ENCODE data around the gene EDNRA.

GRCh38 chr4:147560625-147561024 lies 79.7 kb downstream of the EDNRA start:
- TF ChIP-seq CTCF (IDR thresholded peaks at IDR 0.05) (no peak), POLR2A (IDR thresholded peaks at IDR 0.05) (no peak)

Data from esophagus squamous epithelium (tissue), 4 donors.